Trophoblast cell (in vitro differentiated cells and primary cell): ENCODE results near the gene ASMT.
A peak's percentile ranks its signal among the peaks of the same experiment; 100 is the strongest.

Source experiments
- DNase-seq, 2 donors: peaks; one replicate each; pipeline ENCODE4 v3.0.0-alpha.2; 2016
- H2AFZ ChIP-seq: 2 replicates; pipeline ENCODE4 v1.6.1; 2013; ENCODE audit warnings: low read length, moderate library complexity, mild to moderate bottlenecking; ENCODE audit not compliant: insufficient read depth, poor library complexity
- H2AK5ac ChIP-seq: 2 replicates; pipeline ENCODE4 v1.6.1; 2013; ENCODE audit warnings: mild to moderate bottlenecking, low read length
- H2BK120ac ChIP-seq: 2 replicates; pipeline ENCODE4 v1.6.1; 2013; ENCODE audit warnings: low read length, mild to moderate bottlenecking, moderate library complexity; ENCODE audit not compliant: insufficient read depth, poor library complexity
- H2BK12ac ChIP-seq: 2 replicates; pipeline ENCODE4 v1.6.1; 2013; ENCODE audit warnings: mild to moderate bottlenecking, low read length, moderate library complexity
- H2BK5ac ChIP-seq: 2 replicates; pipeline ENCODE4 v1.6.1; 2013; ENCODE audit warnings: low read length, low read depth, moderate library complexity, mild to moderate bottlenecking; ENCODE audit not compliant: poor library complexity
- H3K14ac ChIP-seq: 2 replicates; pipeline ENCODE4 v1.6.1; 2013; ENCODE audit warnings: mild to moderate bottlenecking, low read length
- H3K18ac ChIP-seq: 2 replicates; pipeline ENCODE4 v1.6.1; 2013; ENCODE audit warnings: mild to moderate bottlenecking, low read length
- H3K23ac ChIP-seq: 2 replicates; pipeline ENCODE4 v1.6.1; 2013; ENCODE audit warnings: low read length
- H3K27ac ChIP-seq: 2 replicates; pipeline ENCODE4 v1.5.1; 2013; ENCODE audit warnings: low read depth, mild to moderate bottlenecking, inconsistent platforms, low read length, moderate library complexity
- H3K27me3 ChIP-seq: 2 replicates; pipeline ENCODE4 v1.6.1; 2013; ENCODE audit warnings: inconsistent platforms, mild to moderate bottlenecking, low read length, moderate library complexity; ENCODE audit not compliant: insufficient read depth
- H3K36me3 ChIP-seq, 2 experiments: 1 replicate in 1 of 2; 2 replicates in 1 of 2; pipeline ENCODE4 v1.6.1; 2013; ENCODE audit warnings: low read length in 2 of 2, mild to moderate bottlenecking in 2 of 2, moderate library complexity in 1 of 2; ENCODE audit not compliant: insufficient read depth in 2 of 2, control insufficient read depth in 1 of 2
- H3K4ac ChIP-seq: 2 replicates; pipeline ENCODE4 v1.6.1; 2013; ENCODE audit warnings: low read depth, mild to moderate bottlenecking, low read length, moderate library complexity
- H3K4me1 ChIP-seq, 2 experiments: 1 replicate in 1 of 2; 2 replicates in 1 of 2; pipeline ENCODE4 v1.6.1; 2013; ENCODE audit warnings: low read length in 2 of 2, mild to moderate bottlenecking in 2 of 2, moderate library complexity in 1 of 2; ENCODE audit not compliant: insufficient read depth in 2 of 2, control insufficient read depth in 1 of 2
- H3K4me2 ChIP-seq: 2 replicates; pipeline ENCODE4 v1.6.1; 2013; ENCODE audit warnings: inconsistent platforms, mild to moderate bottlenecking, low read length, moderate library complexity
- H3K4me3 ChIP-seq: 2 replicates; pipeline ENCODE4 v1.5.1; 2013; ENCODE audit warnings: mild to moderate bottlenecking, low read depth, low read length, inconsistent platforms
- H3K79me1 ChIP-seq: one replicate; pipeline ENCODE4 v1.6.1; 2013; ENCODE audit warnings: low read length
- H3K79me2 ChIP-seq: 2 replicates; pipeline ENCODE4 v1.6.1; 2013; ENCODE audit warnings: low read length, mild to moderate bottlenecking; ENCODE audit not compliant: control insufficient read depth, insufficient read depth, poor library complexity
- H3K9ac ChIP-seq: 2 replicates; pipeline ENCODE4 v1.6.1; 2013; ENCODE audit warnings: mild to moderate bottlenecking, low read length
- H3K9me3 ChIP-seq: 2 replicates; pipeline ENCODE4 v1.6.1; 2013; ENCODE audit warnings: low read depth, mild to moderate bottlenecking, control low read depth, inconsistent platforms, low read length; ENCODE audit not compliant: insufficient read depth
- H4K12ac ChIP-seq: 2 replicates; pipeline ENCODE4 v1.6.1; 2013; ENCODE audit warnings: low read depth, mild to moderate bottlenecking, low read length, moderate library complexity
- H4K8ac ChIP-seq: 2 replicates; pipeline ENCODE4 v1.6.1; 2013; ENCODE audit warnings: low read depth, mild to moderate bottlenecking, low read length, moderate library complexity
- H4K91ac ChIP-seq: one replicate; pipeline ENCODE4 v1.6.1; 2013; ENCODE audit warnings: low read depth, mild to moderate bottlenecking, low read length, moderate library complexity
- WGBS: extraction: QIAGEN DNeasy Blood & Tissue Kit; methylation state at CpG from one replicate; pipeline ENCODE4 v1.1.7; 2013; ENCODE audit warnings: missing lambda C conversion rate; ENCODE audit not compliant: insufficient read length, insufficient coverage; ENCODE audit errors: extremely low coverage; 5-methylcytosine and 5-hydroxymethylcytosine counted together

ASMT gene

GRCh38 chrX:1587161-1587560 lies 27.7 kb upstream of the ASMT start:
- no CpG with 5 or more reads among the region's 5 CpGs for WGBS
- H3K18ac ChIP-seq, result no peak overlapping the region

DNA sequence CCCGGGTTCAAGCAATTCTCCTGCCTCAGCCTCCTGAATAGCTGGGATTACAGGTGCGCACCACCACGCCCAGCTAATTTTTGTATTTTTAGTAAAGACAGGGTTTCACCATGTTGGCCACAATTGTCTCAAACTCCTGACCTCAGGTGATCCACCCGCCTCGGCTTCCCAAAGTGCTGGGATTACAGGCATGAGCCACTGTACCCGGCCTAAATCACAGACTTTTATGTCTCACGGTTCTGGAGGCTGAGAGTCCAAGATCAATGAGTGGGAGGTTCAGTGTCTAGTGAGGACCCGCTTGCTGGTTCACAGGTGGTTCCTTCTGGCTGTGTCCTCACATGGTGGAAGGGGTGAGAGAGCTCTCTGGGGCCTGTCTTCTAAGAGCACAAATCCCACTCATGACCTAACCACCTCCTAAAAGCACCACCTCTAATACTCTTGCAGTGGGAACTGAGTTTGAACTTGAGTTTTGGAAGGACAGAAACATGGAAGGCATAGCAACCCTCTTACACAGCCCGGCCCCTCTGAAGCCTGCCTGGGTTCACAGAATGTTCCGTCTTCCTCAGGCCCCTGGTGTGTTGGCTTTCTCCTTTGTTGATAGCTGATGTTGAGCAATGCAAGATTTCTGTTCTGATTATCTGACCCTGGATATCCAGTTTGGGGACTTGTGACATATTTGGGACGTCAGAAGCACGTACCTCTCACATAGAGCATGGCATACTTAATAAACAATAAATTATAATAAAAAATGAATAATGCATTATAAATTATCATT lies 25.3 kb upstream of the ASMT start:
- H3K9me3 ChIP-seq, result no peaks in the 10 kb centered on the region
- peak in 1 of 2 donors; percentile 33 for DNase-seq
- peaks cover 7% of the 10 kb centered on the region for H3K79me1 ChIP-seq
- H2AFZ ChIP-seq, result no peak overlapping the region
- no peak overlapping the region for H3K4me2 ChIP-seq
- H3K36me3 ChIP-seq, result peaks cover 13 to 15% of the 10 kb centered on the region in 2 experiments
- H3K4me1 ChIP-seq, result peaks cover 4 to 8% of the 10 kb centered on the region in 2 experiments
- no peak overlapping the region for H3K4me3 ChIP-seq
- no peak overlapping the region for H3K23ac ChIP-seq
- no peak overlapping the region for H2BK5ac ChIP-seq
- peaks cover 20% of the 10 kb centered on the region for H3K79me2 ChIP-seq
- H3K9ac ChIP-seq, result no peak overlapping the region
- H3K18ac ChIP-seq, result no peak overlapping the region
- peak overlapping the region; percentile 63 for H2BK120ac ChIP-seq
- H4K12ac ChIP-seq, result no peak overlapping the region
- H2BK12ac ChIP-seq, result no peak overlapping the region
- H2AK5ac ChIP-seq, result no peak overlapping the region
- H3K27ac ChIP-seq, result peak overlapping the region; percentile 66
- no CpG with 5 or more reads among the region's 12 CpGs for WGBS
- H3K14ac ChIP-seq, result no peak overlapping the region
- no peaks in the 10 kb centered on the region for H3K27me3 ChIP-seq
- H4K8ac ChIP-seq, result no peak overlapping the region
- no peak overlapping the region for H3K4ac ChIP-seq
- no peak overlapping the region for H4K91ac ChIP-seq

More at GRCh38 chrX:1587161-1587560, 27.7 kb upstream of the ASMT start:
- Histone ChIP-seq H3K14ac (no peak overlapping the region), H3K4me3 (no peak overlapping the region), H3K79me1 (peaks cover 5% of the 10 kb centered on the region), H3K4ac (no peak overlapping the region), H3K79me2 (peaks cover 6% of the 10 kb centered on the region), H3K9me3 (no peaks in the 10 kb centered on the region), H2BK5ac (no peak overlapping the region), H2BK12ac (no peak overlapping the region), H2AK5ac (no peak overlapping the region), H3K9ac (no peak overlapping the region), H4K12ac (no peak overlapping the region), H3K4me2 (no peak overlapping the region), H2AFZ (no peak overlapping the region), H2BK120ac (no peak overlapping the region), H3K36me3 (no peaks in the 10 kb centered on the region), H3K27ac (no peak overlapping the region), H4K91ac (no peak overlapping the region), H3K4me1 (no peaks in the 10 kb centered on the region), H4K8ac (no peak overlapping the region), H3K23ac (no peak overlapping the region), H3K27me3 (no peaks in the 10 kb centered on the region)
- DNase-seq, result no peak

GRCh38 chrX:1591102-1591862 lies 23.6 kb upstream of the ASMT start, which contains the start of gene AKAP17A:
Gene AKAP17A (plus strand): TSS chrX:1591604. CDS start chrX:1593463, 1,859 bp downstream.
- no peak within 1 kb of the TSS for H2BK12ac ChIP-seq
- peak within 1 kb of the TSS; percentile 95 for H3K4ac ChIP-seq
- H3K4me1 ChIP-seq, result peaks cover 4 to 8% of the 10 kb centered on the region in 2 experiments
- H3K9ac ChIP-seq, result peak within 1 kb of the TSS; percentile 99
- peak; percentile 90 to 97 for DNase-seq
- H3K4me2 ChIP-seq, result peak within 1 kb of the TSS; percentile 62
- peak within 1 kb of the TSS; percentile 83 for H4K12ac ChIP-seq
- H4K91ac ChIP-seq, result peak within 1 kb of the TSS; percentile 92
- H3K4me3 ChIP-seq, result peak within 1 kb of the TSS; percentile 100
- peak within 1 kb of the TSS; percentile 94 for H2AK5ac ChIP-seq
- H3K18ac ChIP-seq, result peak within 1 kb of the TSS; percentile 90
- H3K14ac ChIP-seq, result peak within 1 kb of the TSS; percentile 97
- peaks cover 20% of the 10 kb centered on the region for H3K79me2 ChIP-seq
- H2AFZ ChIP-seq, result peak within 1 kb of the TSS; percentile 74
- H2BK120ac ChIP-seq, result peak within 1 kb of the TSS; percentile 87
- peak within 1 kb of the TSS; percentile 96 for H4K8ac ChIP-seq
- no peak within 1 kb of the TSS for H3K23ac ChIP-seq
- peak within 1 kb of the TSS; percentile 92 for H2BK5ac ChIP-seq
- WGBS, result no CpG with 5 or more reads among the region's 66 CpGs
- no peaks in the 10 kb centered on the region for H3K27me3 ChIP-seq
- H3K79me1 ChIP-seq, result peaks cover 7% of the 10 kb centered on the region
- peaks cover 31 to 32% of the 10 kb centered on the region in 2 experiments for H3K36me3 ChIP-seq
- H3K9me3 ChIP-seq, result peaks cover 4% of the 10 kb centered on the region
- H3K27ac ChIP-seq, result peak within 1 kb of the TSS; percentile 66

GRCh38 chrX:1591863-1592469 lies 22.9 kb upstream of the ASMT start:
- Histone ChIP-seq H3K79me2 (peaks cover 20% of the 10 kb centered on the region), H3K27ac (peak overlapping the region; percentile 66), H3K27me3 (no peaks in the 10 kb centered on the region), H3K4me1 (peaks cover 4 to 8% of the 10 kb centered on the region in 2 experiments), H4K12ac (peak overlapping the region; percentile 15), H2AK5ac (peak overlapping the region; percentile 94), H3K18ac (peak overlapping the region; percentile 27), H3K9me3 (peaks cover 4% of the 10 kb centered on the region), H3K23ac (no peak overlapping the region), H4K91ac (peak overlapping the region; percentile 92), H2AFZ (no peak overlapping the region), H2BK120ac (peak overlapping the region; percentile 49), H3K79me1 (peaks cover 7% of the 10 kb centered on the region), H3K9ac (peak overlapping the region; percentile 99), H4K8ac (peak overlapping the region; percentile 73), H2BK12ac (no peak overlapping the region), H3K36me3 (peaks cover 36 to 38% of the 10 kb centered on the region in 2 experiments), H3K4me3 (peak overlapping the region; percentile 100), H2BK5ac (peak overlapping the region; percentile 45), H3K4ac (peak overlapping the region; percentile 95), H3K14ac (peak overlapping the region; percentile 19), H3K4me2 (peak overlapping the region; percentile 62)
- no peak for DNase-seq
- WGBS, result no CpG with 5 or more reads among the region's 35 CpGs
